ENCODE measurements around the gene SMIM1.

The SMIM1 gene

DNA sequence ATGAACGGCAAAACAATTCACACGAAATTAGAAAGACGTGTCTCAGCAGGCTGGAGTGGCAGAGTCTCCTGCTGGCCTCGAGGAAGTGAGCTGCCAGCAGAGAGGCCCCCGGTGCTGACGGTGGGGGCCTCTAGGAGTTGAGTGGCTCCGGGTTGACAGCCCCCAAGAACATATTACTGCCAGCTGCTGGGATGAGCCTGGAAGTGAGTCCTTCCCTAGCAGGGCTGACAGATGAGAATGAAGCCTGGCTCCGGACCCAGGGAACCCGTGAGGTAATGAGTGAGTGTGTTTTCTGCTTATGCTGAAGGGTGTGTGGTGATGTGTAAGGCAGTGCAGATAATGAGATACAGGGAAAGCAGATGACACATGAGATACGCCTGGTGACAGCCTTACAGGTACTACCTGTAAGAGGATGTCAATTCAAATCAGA lies 47.2 kb downstream of the SMIM1 start:
- TF ChIP-seq, protein P1, sequence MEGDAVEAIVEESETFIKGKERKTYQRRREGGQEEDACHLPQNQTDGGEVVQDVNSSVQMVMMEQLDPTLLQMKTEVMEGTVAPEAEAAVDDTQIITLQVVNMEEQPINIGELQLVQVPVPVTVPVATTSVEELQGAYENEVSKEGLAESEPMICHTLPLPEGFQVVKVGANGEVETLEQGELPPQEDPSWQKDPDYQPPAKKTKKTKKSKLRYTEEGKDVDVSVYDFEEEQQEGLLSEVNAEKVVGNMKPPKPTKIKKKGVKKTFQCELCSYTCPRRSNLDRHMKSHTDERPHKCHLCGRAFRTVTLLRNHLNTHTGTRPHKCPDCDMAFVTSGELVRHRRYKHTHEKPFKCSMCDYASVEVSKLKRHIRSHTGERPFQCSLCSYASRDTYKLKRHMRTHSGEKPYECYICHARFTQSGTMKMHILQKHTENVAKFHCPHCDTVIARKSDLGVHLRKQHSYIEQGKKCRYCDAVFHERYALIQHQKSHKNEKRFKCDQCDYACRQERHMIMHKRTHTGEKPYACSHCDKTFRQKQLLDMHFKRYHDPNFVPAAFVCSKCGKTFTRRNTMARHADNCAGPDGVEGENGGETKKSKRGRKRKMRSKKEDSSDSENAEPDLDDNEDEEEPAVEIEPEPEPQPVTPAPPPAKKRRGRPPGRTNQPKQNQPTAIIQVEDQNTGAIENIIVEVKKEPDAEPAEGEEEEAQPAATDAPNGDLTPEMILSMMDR (IDR thresholded peaks at IDR 0.05; ENCODE audit: extremely low read depth, missing control alignments), result no peak
- no peak for DNase-seq (ENCODE audit: low spot score)

DNA sequence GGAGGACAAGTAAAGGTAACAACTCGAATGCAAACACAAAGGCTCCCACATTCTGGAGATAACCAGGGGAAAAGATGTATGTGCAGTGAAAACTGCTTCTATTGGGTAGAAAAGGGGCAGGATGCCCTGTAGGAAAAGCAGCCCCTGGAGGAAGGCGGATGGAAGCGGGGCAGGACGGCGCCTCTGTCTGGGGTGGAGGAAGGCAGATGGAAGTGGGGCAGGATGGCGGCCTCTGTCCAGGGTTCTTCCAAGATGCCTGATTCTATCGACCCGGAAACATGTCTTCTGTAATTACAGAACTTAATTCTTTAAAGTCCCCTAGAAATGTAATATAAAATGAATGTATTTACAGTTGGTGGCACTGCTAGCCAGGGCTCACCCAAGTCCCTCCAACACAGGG lies 47.8 kb downstream of the SMIM1 start:
- TF ChIP-seq, protein P1 (IDR thresholded peaks at IDR 0.05; ENCODE audit: extremely low read depth, missing control alignments), result no peak
- DNase-seq (ENCODE audit: low spot score), result no peak

DNA sequence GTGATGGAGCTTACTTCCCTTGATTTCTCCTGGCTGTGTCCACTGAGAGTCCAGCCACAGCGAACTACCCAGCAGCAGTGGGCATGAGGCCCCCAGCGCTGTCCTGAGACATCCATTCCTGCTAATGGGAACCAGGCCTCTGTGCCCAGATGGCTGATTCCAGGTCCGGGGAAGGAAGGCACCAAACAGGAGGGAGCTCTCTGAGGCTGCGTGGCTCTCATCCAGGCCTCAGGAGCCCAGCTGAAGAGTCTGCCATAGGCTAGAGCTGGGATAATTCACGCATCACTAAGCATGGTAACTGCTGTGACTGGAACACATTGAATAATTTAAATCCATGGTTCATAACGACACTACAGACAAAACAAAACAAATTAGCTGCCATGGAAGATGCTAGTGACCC lies 48.5 kb downstream of the SMIM1 start:
- TF ChIP-seq, protein P1 (IDR thresholded peaks at IDR 0.05; ENCODE audit: extremely low read depth, missing control alignments), result no peak
- no peak for DNase-seq (ENCODE audit: low spot score)

DNA sequence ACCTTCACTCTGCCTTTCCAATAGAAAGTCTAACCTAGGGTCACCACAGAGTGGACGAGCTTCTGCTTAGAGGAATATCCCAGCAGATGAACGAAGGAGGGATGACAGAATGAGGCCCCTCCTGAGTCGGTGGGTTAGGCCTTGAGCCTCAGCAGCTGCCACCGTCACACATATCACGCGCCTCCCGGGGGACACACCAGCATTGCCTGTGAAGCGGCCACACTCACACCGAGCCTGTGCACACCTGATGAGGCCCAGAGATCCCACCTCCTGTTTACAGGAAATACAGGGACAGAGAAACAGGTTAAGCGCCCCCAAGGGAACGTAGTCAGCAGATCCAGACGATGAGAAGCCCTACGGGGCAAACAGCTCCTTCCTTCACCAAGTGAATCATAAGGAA lies 48.9 kb downstream of the SMIM1 start:
- TF ChIP-seq, protein P1 (IDR thresholded peaks at IDR 0.05; ENCODE audit: extremely low read depth, missing control alignments), result no peak
- DNase-seq (ENCODE audit: low spot score), result no peak

DNA sequence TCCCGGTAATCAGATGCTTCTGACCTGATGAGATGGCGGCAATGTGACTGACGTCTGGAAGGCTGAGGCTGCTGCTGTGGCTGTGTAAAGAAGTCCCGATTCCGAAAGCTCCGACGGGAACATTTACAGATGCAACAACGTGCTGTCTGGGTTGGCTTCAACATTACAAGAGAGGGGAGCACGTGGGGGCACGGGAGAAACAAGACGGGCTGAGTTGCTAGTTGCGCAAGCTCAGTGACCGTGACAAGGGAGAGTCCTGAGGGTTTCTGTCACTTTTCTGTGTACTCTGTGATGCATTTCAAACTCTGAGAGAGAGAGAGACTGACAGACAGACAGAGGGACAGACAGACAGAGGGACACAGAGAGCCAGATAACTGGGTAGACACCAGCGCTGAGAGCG lies 49.4 kb downstream of the SMIM1 start:
- TF ChIP-seq, protein P1 (IDR thresholded peaks at IDR 0.05; ENCODE audit: extremely low read depth, missing control alignments), result no peak
- no peak for DNase-seq (ENCODE audit: low spot score)

DNA sequence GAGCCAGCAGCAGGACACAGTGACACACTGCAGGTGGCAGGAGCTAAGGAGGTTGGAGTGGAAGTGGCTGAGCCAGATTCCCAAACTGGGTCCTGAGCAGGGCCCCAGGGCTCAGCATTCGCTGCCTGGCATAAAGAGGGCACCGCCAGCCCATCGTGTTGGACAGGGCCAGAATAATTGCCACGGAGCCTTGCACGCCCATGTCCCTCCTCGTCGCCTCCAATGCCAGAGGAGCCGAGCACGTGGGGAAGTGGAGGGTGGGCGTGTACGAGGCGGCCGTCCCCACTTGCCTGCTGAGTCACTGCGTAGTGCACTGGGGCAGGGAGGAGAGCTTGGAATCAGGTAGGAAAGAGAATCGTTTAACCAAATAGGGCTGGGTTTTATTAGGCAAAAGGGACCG lies 49.9 kb downstream of the SMIM1 start:
- DNase-seq (ENCODE audit: low spot score), result no peak
- TF ChIP-seq, protein P1 (IDR thresholded peaks at IDR 0.05; ENCODE audit: extremely low read depth, missing control alignments), result no peak

DNA sequence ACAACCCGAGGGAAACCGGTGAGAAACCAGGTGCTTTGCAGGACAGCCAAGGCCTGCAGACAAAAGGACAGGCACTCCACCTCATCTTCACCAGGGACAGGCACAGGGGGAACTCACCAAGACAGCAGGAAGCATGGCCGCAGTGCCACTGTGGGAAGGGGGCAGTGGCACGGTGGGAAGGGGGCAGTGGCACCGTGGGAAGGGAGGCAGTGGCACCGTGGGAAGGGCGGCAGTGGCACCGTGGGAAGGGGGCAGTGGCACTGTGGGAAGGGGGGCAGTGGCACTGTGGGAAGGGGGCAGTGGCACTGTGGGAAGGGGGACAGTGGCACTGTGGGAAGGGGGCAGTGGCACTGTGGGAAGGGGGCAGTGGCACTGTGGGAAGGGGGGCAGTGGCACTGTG lies 52.1 kb downstream of the SMIM1 start:
- TF ChIP-seq, protein P1 (IDR thresholded peaks at IDR 0.05; ENCODE audit: extremely low read depth, missing control alignments), result no peak
- no peak for DNase-seq (ENCODE audit: low spot score)

Measured in GM20000 (cell line).